ENCODE measurements around the gene LRP1B. TPM values are rescaled to one million over a fixed set of nuclear protein-coding genes. Genes with fewer than 3 reads are reported as not detected.
"Not testable (repeated sequence)": the region's sequence is repeated elsewhere in the genome, so short reads cannot be mapped to it uniquely, and the experiment has no call there.

The LRP1B gene
- total and polyA plus RNA-seq, 2 experiments from 2014 or later, result not detected

- no peaks in the 10 kb centered on the region for H3K27me3 ChIP-seq (replicated peaks; ENCODE audit: insufficient read depth)
- no peak overlapping the region for H3K4me2 ChIP-seq (ENCODE audit: unreplicated experiment)
- H3K36me3 ChIP-seq (ENCODE audit: low read depth), result no peaks in the 10 kb centered on the region
- no peak overlapping the region for H3K27ac ChIP-seq
- H4K20me1 ChIP-seq (ENCODE audit: insufficient read depth), result no peaks in the 10 kb centered on the region
- no peaks in the 10 kb centered on the region for H3F3A ChIP-seq (ENCODE audit: insufficient read depth)
- no peaks in the 10 kb centered on the region for H3K9me2 ChIP-seq (ENCODE audit: insufficient read depth)
- DNase-seq, result no peak
- no peaks in the 10 kb centered on the region for H3K9me3 ChIP-seq (ENCODE audit: low read depth)
- no peaks in the 10 kb centered on the region for H3K79me2 ChIP-seq (ENCODE audit: insufficient read depth)
- in situ Hi-C loops (cut with MboI), result no loop called here
- no peak for TF ChIP-seq EZH2phosphoT487 (IDR thresholded peaks at IDR 0.05; ENCODE audit: insufficient read depth, low read depth)
- TF ChIP-seq EZH2 (IDR thresholded peaks at IDR 0.05; ENCODE audit: insufficient read depth, poor library complexity, severe bottlenecking), result no peak
- H2AFZ ChIP-seq, result no peak overlapping the region
- H3K4me3 ChIP-seq, result no peak overlapping the region
- WGBS, 2 experiments (ENCODE audit: low coverage in 1 of 2, low lambda C conversion rate in 2 of 2, missing lambda C conversion rate in 2 of 2), result 97 to 98% methylated on average over 2 of the region's 2 CpGs
- no peak overlapping the region for H3K9ac ChIP-seq
- H3K4me1 ChIP-seq (ENCODE audit: insufficient read depth), result no peaks in the 10 kb centered on the region
Measured at GRCh38 chr2:140555701-140556100, 1575.1 kb downstream of the LRP1B start.

- Histone ChIP-seq H3K4me3 (no peak overlapping the region), H3K4me2 (ENCODE audit: unreplicated experiment) (no peak overlapping the region), H3F3A (ENCODE audit: insufficient read depth) (no peaks in the 10 kb centered on the region), H3K4me1 (ENCODE audit: insufficient read depth) (no peaks in the 10 kb centered on the region), H2AFZ (no peak overlapping the region), H3K27ac (no peak overlapping the region), H4K20me1 (ENCODE audit: insufficient read depth) (no peaks in the 10 kb centered on the region), H3K9me2 (ENCODE audit: insufficient read depth) (no peaks in the 10 kb centered on the region), H3K36me3 (ENCODE audit: low read depth) (no peaks in the 10 kb centered on the region), H3K27me3 (replicated peaks; ENCODE audit: insufficient read depth) (no peaks in the 10 kb centered on the region), H3K9ac (no peak overlapping the region), H3K79me2 (ENCODE audit: insufficient read depth) (no peaks in the 10 kb centered on the region), H3K9me3 (ENCODE audit: low read depth) (no peaks in the 10 kb centered on the region)
- DNase-seq, result no peak
- in situ Hi-C loops (cut with MboI), result no loop called here
- WGBS, 2 experiments (ENCODE audit: low coverage in 1 of 2, low lambda C conversion rate in 2 of 2, missing lambda C conversion rate in 2 of 2), result 73 to 74% methylated on average over 3 of the region's 3 CpGs
- TF ChIP-seq EZH2 (IDR thresholded peaks at IDR 0.05; ENCODE audit: insufficient read depth, poor library complexity, severe bottlenecking), result no peak
- TF ChIP-seq EZH2phosphoT487 (IDR thresholded peaks at IDR 0.05; ENCODE audit: insufficient read depth, low read depth), result no peak
Measured at GRCh38 chr2:140552634-140553033, 1578.2 kb downstream of the LRP1B start.

- H3K27me3 ChIP-seq (replicated peaks; ENCODE audit: insufficient read depth), result no peaks in the 10 kb centered on the region
- WGBS, 2 experiments (ENCODE audit: low coverage in 1 of 2, low lambda C conversion rate in 2 of 2, missing lambda C conversion rate in 2 of 2), result 71 to 83% methylated on average over 1 of the region's 1 CpG
- no peaks in the 10 kb centered on the region for H3K9me3 ChIP-seq (ENCODE audit: low read depth)
- in situ Hi-C loops (cut with MboI), result no loop called here
- no peaks in the 10 kb centered on the region for H3F3A ChIP-seq (ENCODE audit: insufficient read depth)
- no peaks in the 10 kb centered on the region for H3K79me2 ChIP-seq (ENCODE audit: insufficient read depth)
- H3K27ac ChIP-seq, result no peak overlapping the region
- H4K20me1 ChIP-seq (ENCODE audit: insufficient read depth), result no peaks in the 10 kb centered on the region
- no peak overlapping the region for H3K9ac ChIP-seq
- no peaks in the 10 kb centered on the region for H3K36me3 ChIP-seq (ENCODE audit: low read depth)
- no peak overlapping the region for H3K4me3 ChIP-seq
- no peak overlapping the region for H2AFZ ChIP-seq
- TF ChIP-seq EZH2 (IDR thresholded peaks at IDR 0.05; ENCODE audit: insufficient read depth, poor library complexity, severe bottlenecking), result no peak
- no peak for TF ChIP-seq EZH2phosphoT487 (IDR thresholded peaks at IDR 0.05; ENCODE audit: insufficient read depth, low read depth)
- H3K9me2 ChIP-seq (ENCODE audit: insufficient read depth), result no peaks in the 10 kb centered on the region
- no peaks in the 10 kb centered on the region for H3K4me1 ChIP-seq (ENCODE audit: insufficient read depth)
- no peak for DNase-seq
- no peak overlapping the region for H3K4me2 ChIP-seq (ENCODE audit: unreplicated experiment)
Measured at GRCh38 chr2:140551287-140551686, 1579.5 kb downstream of the LRP1B start.

GRCh38 chr2:140550821-140551220, 1580.0 kb downstream of the LRP1B start:
- H4K20me1 ChIP-seq (ENCODE audit: insufficient read depth), result no peaks in the 10 kb centered on the region
- no peaks in the 10 kb centered on the region for H3K9me2 ChIP-seq (ENCODE audit: insufficient read depth)
- no peak overlapping the region for H3K4me2 ChIP-seq (ENCODE audit: unreplicated experiment)
- no peaks in the 10 kb centered on the region for H3K36me3 ChIP-seq (ENCODE audit: low read depth)
- H3F3A ChIP-seq (ENCODE audit: insufficient read depth), result no peaks in the 10 kb centered on the region
- no peaks in the 10 kb centered on the region for H3K9me3 ChIP-seq (ENCODE audit: low read depth)
- H3K27me3 ChIP-seq (replicated peaks; ENCODE audit: insufficient read depth), result no peaks in the 10 kb centered on the region
- no peaks in the 10 kb centered on the region for H3K4me1 ChIP-seq (ENCODE audit: insufficient read depth)
- TF ChIP-seq EZH2 (IDR thresholded peaks at IDR 0.05; ENCODE audit: insufficient read depth, poor library complexity, severe bottlenecking) (no peak), EZH2phosphoT487 (IDR thresholded peaks at IDR 0.05; ENCODE audit: insufficient read depth, low read depth) (no peak)
- no peaks in the 10 kb centered on the region for H3K79me2 ChIP-seq (ENCODE audit: insufficient read depth)
- H3K4me3 ChIP-seq, result no peak overlapping the region
- H3K9ac ChIP-seq, result no peak overlapping the region
- no peak overlapping the region for H3K27ac ChIP-seq
- DNase-seq, result no peak
- in situ Hi-C loops (cut with MboI), result no loop called here
- 85 to 90% methylated on average over 2 of the region's 2 CpGs for WGBS, 2 experiments (ENCODE audit: low coverage in 1 of 2, low lambda C conversion rate in 2 of 2, missing lambda C conversion rate in 2 of 2)
- no peak overlapping the region for H2AFZ ChIP-seq

GRCh38 chr2:140544769-140545168, 1586.0 kb downstream of the LRP1B start:
- in situ Hi-C loops (cut with MboI), result not testable (repeated sequence)

More at GRCh38 chr2:140544769-140545168, 1586.0 kb downstream of the LRP1B start:
- not testable (repeated sequence) for H3K9ac ChIP-seq; H3F3A ChIP-seq (ENCODE audit: insufficient read depth); H3K9me2 ChIP-seq (ENCODE audit: insufficient read depth); H2AFZ ChIP-seq; DNase-seq; H3K4me2 ChIP-seq (ENCODE audit: unreplicated experiment); H3K9me3 ChIP-seq (ENCODE audit: low read depth); H3K4me3 ChIP-seq; H3K4me1 ChIP-seq (ENCODE audit: insufficient read depth); H3K36me3 ChIP-seq (ENCODE audit: low read depth); H3K79me2 ChIP-seq (ENCODE audit: insufficient read depth); H3K27me3 ChIP-seq (replicated peaks; ENCODE audit: insufficient read depth); H3K27ac ChIP-seq; H4K20me1 ChIP-seq (ENCODE audit: insufficient read depth)
- WGBS, 2 experiments (ENCODE audit: low coverage in 1 of 2, low lambda C conversion rate in 2 of 2, missing lambda C conversion rate in 2 of 2), result 18 to 26% methylated on average over 2 of the region's 2 CpGs
